DMS153 (cell line): ENCODE data around the gene SNRPD2.
"Not testable (repeated sequence)": the region's sequence is repeated elsewhere in the genome, so short reads cannot be mapped to it uniquely, and the experiment has no call there.

ENCODE experiments used
- DNase-seq: peaks from one replicate; lab custom pipeline; 2025; lab: John Stamatoyannopoulos, UW

The SNRPD2 gene

DNA sequence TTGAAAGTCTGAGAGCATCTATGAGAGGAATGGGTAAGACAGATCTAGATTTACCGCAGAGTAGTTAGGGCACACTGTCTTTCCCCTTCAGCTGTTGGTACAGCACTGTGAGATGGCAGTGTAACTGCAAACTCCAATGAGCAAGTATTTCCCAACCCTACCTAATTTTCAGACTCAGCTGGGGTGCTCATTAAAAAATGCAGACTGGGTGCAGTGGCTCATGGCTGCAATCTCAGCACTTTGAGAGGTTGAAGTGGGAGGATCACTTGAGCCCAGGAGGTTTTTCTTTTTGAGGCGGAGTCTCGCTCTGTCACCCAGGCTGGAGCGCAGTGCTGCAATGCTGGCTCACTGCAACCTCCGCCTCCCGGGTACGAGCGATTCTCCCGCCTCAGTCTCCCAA is 13.4 kb upstream of the SNRPD2 start:
- DNase-seq: no peak

DNA sequence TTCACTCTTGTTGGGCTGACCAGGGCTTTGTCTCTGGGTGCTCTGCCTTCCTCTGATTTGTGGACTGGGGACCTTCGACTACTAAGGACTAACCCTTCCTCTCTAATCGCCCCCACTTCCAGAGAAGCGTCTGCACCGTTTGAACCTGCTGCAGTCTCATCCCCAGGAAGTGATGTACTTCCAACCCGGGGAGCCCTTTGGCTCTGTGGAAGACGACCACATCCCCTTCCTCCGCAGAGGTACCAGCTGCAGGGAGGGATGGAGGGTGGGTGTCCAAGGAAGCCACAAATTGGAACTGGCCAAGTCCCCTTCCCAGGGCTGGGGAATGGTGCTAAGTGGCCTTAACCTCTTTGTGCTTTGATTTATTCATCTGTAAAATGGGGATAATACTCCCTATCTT is 9.9 kb upstream of the SNRPD2 start:
- no peak for DNase-seq

DNA sequence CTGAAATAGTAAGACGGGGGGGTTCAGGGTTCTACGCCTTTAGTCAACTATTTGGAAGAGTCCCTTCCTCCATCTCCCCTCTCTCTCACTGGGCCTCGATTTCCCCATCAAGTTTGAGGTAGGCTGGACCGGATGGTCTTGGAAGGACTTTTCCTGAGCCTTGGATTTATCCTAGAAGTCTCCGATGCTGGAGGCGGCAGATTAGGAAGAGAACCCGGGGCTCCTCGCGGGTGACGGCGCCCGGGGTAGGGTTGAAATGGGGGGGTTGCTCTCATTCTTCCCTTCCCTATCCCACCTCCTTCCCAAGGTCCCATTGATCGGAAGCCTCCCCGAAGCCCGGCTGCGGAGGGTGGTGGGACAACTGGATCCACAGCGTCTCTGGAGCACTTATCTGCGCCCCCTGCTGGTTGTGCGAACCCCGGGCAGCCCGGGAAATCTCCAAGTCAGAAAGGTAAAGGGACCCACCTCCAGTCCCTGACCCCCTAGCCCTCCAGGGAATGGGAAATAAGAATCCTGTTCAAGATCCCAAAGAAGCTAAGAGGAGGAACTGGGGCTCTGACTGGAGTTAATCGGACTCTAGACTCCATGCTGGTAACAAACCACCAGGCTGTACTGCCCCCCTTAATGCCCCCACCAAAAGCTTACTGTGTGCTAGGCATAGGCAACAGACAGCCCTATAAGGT is 1.5 kb upstream of the SNRPD2 start:
- peak; percentile 29 for DNase-seq

DNA sequence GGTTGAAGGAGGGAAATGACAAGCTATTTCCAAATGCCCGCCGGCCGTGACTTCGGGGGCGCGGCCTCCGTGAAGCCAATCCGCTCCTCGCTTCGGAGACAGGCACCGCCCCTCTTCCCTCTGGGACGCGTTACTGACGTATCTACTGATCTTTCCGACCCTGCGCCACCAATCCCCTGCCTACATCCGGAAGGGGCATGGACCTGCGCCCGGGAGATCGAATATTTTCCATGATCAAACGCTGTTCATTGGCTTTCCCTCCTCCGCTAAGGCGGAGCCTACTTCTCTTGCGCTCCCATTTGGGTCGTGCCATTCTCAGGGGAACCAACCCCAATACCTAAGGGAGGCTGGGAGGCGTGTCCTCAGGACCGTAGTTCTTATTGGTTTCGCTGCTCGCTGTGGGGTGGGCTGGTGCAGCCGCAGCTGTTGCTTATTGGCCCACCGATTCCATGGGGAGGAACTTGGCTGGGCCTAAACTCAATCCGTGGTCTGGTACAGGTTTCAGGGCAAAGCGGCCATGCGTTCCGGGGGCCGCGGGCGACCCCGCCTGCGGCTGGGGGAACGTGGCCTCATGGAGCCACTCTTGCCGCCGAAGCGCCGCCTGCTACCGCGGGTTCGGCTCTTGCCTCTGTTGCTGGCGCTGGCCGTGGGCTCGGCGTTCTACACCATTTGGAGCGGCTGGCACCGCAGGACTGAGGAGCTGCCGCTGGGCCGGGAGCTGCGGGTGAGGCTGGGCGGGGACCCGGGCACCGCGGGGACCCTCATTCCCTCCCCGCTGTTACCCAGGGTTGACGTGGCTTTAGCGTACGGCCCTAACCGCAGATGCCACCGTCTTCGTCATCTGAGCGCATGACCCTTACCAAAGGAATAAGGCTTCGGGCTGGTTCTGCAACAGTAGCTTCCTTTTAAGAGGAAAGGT is 693 bp upstream of the SNRPD2 start, which contains the start of gene QPCTL:
Gene QPCTL (plus strand): TSS at position 480 of the 919 bp plus-strand sequence. CDS start 38 bp downstream, at position 518.
- DNase-seq: peak; percentile 100

DNA sequence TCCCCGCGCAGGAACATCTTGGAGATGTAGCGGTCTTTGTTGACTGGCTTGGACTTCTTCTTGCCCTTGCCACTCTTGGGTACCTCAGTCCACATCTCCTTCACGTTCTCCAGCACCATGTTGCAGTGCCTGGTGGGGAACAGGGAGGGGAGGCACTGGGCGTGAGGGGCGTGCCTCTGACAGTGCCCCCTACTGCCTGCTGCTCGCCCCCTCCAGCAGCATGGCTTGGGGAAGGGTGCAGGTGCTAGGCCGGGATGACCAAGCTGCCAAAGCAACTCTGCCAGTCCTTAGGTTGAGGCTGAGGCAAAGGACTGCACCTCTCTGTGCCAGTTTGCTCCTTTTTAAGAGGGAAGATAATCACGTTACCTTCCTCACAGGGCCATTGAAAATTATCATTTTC is 4.2 kb downstream of the SNRPD2 start:
- no peak for DNase-seq

DNA sequence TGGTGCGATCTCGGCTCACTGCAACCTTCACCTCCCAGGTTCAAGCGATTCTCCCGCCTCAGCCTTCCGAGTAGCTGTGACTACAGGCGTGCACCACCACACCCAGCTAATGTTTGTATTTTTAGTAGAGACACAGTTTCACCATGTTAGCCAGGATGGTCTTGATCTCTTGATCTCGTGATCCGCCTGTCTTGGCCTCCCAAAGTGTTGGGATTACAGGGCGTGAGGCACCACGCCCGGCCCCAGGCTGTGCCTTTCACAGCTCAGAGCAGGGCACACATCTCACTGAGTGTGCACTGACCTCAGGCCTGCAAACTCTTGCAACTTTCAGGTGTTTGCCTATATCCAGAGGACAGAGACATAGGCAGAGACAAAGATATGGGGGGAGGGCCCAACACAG is 6.7 kb downstream of the SNRPD2 start:
- DNase-seq: not testable (repeated sequence)

DNA sequence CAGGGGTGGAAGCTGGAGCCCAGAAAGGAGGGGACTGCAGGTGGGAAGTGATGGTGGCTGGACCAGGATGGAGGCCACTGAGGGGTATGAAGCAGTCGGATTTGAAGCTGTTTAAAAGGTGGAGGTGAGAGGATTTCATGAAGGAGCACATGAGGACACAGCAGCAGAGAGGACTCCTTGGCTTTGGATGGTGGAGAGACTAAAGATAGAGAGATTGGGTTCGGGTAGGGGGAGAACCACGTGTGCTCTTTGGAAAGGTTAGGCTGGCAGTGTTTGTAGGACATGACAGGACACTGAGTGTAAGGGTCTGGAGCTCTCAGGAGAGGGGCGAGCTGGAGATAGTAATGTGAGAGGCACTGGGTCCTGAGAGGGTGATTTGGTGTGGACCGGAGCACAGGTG is 8.8 kb downstream of the SNRPD2 start:
- no peak for DNase-seq

DNA sequence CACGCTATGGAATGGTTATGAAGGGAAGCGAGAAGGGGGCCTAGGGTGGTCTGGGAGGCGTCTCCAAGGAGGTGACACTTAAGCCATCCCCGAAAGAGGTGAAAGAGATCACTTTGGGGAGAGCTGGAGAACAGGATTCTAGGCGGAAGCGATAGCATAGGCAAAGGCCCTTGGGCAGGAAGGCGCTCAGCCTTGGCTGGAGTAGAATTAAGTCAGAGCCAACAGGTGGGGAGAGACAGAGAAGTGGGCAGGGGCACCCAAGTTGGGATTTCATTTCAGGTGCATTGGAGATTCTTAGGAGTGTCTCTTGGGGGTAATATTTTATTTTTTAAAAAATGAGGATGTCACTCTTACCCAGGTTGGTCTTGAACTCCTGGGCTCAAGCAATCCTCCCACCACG is 9.6 kb downstream of the SNRPD2 start:
- DNase-seq: no peak

DNA sequence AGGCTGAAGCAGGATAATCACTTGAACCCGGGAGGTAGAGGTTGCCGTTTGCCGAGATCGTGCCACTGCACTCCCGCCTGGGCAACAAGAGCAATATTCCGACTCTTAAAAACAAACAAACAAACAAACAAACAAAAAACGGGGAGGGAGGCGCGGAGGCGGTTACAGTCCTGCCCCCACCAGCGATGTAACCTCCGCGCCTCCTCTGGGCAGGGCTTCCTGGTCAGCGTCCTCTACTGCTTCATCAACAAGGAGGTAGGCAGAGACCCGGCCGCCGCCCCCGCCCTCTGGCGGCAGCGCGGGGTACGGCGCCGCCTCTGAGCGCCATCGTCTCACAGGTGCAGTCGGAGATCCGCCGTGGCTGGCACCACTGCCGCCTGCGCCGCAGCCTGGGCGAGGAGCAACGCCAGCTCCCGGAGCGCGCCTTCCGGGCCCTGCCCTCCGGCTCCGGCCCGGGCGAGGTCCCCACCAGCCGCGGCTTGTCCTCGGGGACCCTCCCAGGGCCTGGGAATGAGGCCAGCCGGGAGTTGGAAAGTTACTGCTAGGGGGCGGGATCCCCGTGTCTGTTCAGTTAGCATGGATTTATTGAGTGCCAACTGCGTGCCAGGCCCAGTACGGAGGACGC is 10.2 kb downstream of the SNRPD2 start:
- peak; percentile 76 for DNase-seq

DNA sequence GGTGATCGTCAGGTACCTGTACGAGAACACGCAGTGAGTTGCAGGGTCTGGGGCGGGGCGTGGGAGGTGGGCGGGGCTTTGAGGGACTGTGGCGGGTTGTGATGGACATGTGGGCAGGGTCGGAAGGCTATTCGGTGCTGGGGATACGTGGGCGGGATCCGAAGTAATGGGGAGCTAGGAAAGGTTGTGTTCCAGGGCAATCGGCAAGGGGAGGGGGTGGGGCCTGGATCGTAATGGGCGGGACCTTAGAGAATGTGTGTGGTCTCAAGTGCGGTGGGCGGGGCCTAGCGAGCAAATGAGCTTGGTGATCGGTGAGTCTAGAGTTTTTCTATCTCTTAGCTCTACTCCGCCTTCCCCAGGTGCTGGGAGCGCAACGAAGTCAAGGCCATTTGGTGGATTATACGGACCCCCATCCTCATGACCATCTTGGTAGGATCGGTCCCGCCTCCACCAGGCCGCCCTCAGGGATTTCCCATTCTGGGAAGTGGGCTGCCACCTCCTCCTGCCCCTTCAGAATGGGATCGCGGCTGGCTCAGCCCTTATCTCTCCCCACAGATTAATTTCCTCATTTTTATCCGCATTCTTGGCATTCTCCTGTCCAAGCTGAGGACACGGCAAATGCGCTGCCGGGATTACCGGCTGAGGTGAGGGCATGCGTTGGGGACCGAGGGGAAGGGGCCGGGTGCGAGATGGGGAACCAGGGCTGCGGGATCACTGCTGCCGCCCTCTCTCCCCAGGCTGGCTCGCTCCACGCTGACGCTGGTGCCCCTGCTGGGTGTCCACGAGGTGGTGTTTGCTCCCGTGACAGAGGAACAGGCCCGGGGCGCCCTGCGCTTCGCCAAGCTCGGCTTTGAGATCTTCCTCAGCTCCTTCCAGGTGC is 14.2 kb downstream of the SNRPD2 start:
- DNase-seq: peak; percentile 95

DNA sequence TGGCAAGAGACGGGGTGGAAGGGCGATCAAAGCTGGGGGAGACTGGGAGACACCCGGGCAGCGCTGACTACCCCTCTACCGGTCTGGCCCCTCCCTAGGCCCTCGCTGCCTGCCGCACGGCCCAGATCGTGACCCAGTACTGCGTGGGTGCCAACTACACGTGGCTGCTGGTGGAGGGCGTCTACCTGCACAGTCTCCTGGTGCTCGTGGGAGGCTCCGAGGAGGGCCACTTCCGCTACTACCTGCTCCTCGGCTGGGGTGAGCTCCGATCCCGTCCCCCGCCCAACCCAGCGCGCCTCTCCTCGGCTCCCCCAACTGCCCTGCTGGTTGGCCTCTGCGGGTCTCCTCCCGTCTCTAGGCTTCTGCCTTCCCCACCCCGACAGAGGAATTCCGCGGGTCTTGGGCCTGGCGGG is 14.9 kb downstream of the SNRPD2 start:
- DNase-seq: no peak

DNA sequence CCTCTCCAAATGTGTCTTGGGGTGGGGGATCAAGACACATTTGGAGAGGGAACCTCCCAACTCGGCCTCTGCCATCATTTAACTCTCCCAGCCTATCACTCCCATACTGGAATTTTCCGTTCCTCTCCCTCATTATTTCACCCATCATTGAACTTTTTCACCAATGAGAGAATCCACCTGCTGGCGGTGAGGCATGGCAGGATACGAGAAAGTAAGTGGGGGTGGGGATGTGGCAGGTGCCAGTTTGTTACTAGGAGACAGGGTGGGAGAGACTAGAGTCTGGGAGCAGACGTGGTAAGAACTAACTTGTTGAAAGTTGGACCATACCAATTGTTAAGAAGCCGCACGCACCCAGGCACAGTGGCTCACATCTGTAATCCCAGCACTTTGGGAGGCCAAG is 16.8 kb downstream of the SNRPD2 start:
- no peak for DNase-seq

DNA sequence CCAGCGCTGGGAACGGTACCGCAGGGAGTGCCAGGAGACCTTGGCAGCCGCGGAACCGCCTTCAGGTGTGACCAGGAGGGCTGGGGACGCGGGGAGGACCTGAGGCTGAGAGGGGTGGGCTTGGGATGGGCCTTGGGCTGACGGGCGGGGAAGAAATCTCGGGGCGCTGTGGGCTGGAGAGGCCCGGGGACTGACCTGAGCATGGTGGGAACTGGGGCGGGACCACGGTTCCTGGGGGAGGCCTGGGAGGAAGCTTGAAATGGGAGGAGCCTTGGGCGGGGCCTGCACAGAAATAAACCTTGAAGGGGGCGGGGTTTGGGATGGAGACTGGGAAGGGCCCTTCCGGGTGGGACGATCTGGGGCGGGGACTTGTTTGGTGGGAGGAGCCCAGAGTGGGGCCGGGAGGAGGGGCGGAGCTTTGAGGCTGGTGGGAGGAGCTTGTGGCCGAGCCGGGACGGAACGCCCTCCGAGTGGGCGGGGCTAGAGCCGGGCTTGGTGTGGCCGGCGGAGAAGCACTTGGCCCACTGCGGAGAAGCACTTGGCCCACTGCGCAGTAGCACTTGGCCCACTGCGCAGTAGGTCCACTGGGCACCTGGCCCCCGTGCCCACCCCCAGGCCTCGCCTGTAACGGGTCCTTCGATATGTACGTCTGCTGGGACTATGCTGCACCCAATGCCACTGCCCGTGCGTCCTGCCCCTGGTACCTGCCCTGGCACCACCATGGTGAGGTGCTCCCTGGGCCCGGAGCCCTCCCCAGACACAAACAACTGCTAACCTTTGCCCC is 20.9 kb downstream of the SNRPD2 start:
- DNase-seq: peak; percentile 84

DNA sequence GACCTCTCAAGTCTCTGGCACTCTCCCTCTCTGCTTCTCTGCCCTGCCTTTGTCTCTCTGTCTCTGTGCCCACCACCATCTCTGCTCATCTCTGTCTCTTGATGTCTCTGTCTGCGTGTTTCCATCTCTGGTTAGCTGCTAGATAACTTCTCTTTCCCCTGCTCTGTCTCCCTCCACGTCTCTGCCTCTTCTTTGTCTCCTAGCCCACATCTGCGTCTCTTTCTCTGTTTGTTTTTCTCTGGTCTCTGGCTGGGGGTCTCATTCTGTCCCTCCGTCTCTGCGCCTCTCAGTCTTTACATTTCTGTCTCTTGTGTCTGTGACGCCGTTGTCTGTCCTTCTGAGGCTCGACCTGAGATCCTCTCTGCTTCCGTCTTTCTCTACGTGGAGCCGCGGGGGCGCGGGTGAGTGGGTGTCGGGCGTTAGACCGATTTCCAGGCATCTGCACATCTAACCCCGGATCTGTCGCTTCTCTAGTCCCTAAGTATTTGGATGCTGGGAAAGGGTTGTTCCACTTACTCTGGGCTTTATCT is 23.3 kb downstream of the SNRPD2 start:
- DNase-seq: no peak

DNA sequence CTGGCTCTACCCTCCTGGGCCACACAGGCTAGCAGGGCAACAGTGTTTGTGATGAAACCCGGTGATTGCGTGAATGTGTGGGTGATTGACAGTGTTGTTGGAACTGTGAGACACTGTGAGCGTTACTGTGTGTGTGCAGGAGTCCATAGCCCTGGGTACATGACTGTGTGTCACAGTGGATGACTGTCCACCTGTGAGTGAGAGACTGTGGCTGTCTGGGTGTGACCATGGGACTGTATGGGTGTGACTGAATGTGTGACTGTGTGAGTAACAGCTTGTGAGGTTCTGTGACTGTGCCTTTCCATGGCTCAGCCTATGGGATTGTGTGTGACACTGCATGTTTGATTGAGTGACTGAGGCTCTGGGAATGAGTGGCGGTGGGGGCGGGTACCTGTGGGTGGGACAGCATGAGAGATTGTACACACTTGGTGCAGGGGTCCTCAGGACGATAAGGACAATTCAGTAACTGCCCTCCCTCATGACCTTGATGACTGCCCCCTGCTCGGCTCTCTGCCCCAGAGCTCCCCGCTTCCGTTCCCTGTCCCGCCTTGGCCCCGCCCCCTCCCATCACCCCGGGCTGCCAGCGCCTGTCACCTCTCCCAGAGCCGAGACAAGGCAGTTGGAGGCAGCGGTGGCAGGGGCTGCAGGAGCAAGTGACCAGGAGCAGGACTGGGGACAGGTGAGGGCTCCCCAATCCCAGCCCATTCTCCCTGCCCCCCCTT is 24.0 kb downstream of the SNRPD2 start, which contains the start of gene GIPR:
Gene GIPR (plus strand): TSS at position 602 of the 722 bp plus-strand sequence. CDS start 1,300 bp downstream, outside the sequence.
- no peak for DNase-seq

DNA sequence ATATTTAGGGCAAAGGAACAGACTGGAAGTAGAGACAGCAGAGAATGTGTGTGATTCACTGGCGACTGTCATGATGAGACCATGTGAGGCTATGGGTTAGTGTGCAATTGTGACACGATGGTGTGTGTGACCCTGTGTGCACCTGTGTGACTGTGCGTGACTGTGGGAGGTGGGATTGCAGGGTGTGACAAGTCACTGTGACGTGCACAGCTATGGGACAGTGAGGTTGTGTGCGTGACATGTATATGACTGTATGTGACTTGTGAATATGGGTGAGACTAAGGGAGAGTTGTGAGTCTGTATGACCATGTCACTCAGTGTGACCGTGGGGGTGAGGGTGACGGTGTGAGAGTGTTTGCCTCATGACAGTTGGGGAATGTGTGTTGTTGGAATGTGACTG is 27.2 kb downstream of the SNRPD2 start:
- DNase-seq: no peak

DNA sequence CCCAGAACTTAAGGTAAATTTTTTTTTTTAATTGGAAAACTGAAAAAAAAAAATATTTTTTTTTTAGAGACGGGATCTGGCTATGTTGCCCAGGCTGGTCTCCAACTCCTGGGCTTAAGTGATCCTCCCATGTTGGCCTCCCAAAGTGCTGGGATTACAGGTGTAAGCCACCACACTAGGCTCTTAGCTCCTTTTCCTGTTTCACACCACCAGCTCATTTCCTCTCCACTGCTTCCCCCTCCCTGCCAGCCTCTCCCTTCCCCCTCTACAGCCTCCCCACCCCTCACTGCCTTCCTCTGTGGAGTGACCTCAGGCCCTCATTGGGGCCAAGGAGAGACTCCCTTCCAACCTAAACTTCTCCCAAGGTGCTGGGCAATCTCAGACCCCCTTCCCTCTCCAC is 28.0 kb downstream of the SNRPD2 start:
- no peak for DNase-seq

DNA sequence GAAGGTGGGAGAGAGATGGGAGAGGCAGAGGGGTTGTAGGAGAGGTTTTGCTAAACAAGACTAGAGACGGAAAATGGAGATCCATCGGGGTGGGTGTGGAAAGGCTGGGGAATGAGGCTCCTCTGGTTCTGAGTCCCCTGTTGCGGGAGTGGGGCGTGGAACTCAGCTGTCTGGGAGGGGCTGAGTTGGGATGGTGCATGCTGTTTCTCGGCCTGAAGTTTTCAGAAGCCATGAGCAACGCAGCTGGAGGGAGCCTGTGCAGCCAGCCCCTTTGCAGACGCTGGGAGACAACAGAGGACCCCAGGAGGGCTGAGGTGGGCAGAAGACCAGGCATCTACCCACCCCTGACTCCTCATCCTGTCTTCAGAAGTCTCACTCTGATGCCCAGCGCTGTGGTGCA is 31.1 kb downstream of the SNRPD2 start:
- no peak for DNase-seq

DNA sequence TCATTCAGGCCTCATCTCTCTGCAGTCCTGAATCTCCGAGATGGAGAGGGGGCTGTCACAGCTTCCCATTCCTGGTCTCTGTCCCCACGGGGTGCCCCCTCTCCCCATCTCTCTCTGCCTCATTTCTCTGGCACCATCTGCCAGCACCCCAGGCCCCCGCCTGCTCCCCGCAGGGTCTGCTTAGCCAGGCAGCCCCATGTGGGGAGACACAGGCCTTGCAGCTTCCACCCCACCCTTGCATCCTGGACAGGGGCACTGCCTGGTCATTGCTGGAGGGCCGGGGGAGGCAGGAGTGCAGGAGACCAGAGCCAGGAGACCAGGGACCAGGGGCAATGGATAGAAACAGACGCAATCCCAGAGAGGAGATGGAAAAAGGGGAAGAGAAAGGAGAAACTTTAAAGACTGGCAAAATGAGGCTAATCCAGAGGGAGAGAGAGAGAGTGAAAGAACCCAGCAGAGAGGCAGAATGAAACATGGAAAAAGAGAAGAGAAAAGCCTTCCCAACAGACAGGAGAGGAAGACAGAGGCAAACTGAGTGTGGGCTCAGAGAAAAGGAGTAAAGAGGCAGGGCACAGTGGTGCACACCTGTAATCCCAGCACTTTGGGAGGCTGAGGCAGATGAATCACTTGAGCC is 32.5 kb downstream of the SNRPD2 start:
- no peak for DNase-seq
